ENCODE measurements around the gene SRCIN1.

The SRCIN1 gene

DNA sequence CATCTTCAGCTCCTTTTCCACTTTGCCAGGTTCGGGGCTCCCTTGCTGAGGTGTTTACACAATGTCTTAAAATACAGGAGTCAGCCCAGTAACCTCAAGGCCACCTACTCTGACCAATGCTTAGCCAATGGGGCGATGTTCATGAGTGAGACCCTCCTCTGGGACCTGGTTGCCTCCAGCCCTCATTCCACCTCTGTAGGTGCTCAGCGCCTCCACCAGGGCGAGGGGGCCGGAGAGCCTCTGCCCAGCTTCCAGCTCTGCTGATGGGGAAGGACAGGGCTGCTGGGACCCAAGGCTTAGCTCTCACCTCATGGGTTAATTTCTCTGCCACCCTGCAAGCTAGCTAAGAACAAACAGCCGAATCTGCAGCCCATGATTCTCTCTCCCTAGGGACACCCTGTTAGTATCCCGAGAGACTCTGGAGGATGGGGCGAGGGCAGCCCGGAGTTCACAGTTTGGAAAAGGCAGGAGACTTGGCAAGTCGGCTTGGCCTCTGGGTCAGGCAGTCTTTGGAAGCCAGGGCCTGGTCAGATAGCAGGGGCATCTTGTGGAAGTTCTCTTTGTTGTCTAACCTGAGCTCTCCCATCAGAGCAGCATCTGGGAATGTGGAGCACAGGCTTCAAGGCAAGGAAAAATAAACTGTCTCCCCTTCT lies 16.2 kb downstream of the SRCIN1 start:
- DNase-seq (ENCODE audit: low read depth): no peak
- no peak overlapping the region for H3K4me3 ChIP-seq (ENCODE audit: low read depth, low read length)
- TF ChIP-seq, protein P1, sequence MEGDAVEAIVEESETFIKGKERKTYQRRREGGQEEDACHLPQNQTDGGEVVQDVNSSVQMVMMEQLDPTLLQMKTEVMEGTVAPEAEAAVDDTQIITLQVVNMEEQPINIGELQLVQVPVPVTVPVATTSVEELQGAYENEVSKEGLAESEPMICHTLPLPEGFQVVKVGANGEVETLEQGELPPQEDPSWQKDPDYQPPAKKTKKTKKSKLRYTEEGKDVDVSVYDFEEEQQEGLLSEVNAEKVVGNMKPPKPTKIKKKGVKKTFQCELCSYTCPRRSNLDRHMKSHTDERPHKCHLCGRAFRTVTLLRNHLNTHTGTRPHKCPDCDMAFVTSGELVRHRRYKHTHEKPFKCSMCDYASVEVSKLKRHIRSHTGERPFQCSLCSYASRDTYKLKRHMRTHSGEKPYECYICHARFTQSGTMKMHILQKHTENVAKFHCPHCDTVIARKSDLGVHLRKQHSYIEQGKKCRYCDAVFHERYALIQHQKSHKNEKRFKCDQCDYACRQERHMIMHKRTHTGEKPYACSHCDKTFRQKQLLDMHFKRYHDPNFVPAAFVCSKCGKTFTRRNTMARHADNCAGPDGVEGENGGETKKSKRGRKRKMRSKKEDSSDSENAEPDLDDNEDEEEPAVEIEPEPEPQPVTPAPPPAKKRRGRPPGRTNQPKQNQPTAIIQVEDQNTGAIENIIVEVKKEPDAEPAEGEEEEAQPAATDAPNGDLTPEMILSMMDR (conservative IDR thresholded peaks at IDR 0.05; ENCODE audit: low read depth, low read length): no peak

DNA sequence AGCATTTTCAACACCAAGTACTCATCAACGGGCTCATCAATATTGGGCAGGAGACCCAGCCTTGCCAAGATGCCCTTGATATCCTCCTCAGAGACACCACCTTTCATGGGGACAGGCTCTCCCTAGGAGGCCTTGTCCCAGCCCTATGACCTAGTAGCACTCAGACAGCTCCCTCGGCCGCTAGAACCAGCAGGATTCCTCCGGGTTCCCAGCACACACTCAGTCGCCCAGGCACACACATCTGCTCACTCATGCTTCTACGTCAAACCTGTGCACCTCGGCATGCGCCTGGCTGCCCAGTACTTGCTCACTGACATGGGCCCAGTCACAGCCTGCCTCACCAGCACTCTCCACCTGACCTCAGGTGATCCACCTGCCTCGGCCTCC lies 17.0 kb downstream of the SRCIN1 start:
- TF ChIP-seq, protein P1 (conservative IDR thresholded peaks at IDR 0.05; ENCODE audit: low read depth, low read length): no peak
- DNase-seq (ENCODE audit: low read depth): no peak
- H3K4me3 ChIP-seq (ENCODE audit: low read depth, low read length): no peak overlapping the region

DNA sequence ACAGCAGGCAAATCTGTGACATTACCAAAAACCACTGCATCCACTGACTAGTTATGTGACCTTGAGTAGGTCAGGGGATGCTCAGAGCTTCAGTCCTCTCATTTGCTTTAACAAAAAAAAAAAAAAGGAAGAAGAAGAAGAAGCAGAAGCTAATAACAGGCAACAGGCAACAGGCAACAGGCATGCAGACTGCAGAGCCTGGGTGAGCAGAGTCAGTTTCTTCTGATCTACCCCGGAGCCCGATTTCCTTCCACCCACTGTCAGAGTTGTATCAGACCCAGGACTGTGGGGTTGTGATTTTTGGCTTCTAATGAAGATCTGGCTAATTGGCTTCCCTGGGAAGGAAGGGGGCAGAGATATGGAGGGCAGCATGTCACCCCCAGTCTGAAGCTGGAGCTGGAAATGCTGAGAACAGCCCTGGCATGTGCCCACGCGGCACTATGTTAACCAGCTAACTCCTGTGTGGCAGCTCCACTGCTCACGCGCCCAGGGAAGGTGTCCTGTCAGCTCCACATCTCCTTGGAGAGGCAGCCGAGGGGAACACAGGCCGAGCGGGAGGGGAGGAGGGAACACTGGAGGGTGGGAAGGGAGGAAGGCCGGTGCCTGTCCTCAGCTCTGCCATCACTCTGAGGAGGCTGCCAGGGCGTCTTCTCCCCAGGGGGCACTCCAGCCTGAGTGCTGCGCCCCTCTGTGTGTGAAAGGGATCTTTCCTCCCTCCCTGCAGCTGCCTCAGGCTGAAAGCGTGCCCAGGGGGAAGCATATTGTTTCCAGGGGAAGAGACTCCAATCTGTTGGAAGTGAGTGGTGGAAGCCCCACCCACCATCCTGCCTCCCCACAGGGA lies 17.6 kb downstream of the SRCIN1 start:
- DNase-seq (ENCODE audit: low read depth): no peak
- TF ChIP-seq, protein P1 (conservative IDR thresholded peaks at IDR 0.05; ENCODE audit: low read depth, low read length): no peak
- H3K4me3 ChIP-seq (ENCODE audit: low read depth, low read length): no peak overlapping the region

DNA sequence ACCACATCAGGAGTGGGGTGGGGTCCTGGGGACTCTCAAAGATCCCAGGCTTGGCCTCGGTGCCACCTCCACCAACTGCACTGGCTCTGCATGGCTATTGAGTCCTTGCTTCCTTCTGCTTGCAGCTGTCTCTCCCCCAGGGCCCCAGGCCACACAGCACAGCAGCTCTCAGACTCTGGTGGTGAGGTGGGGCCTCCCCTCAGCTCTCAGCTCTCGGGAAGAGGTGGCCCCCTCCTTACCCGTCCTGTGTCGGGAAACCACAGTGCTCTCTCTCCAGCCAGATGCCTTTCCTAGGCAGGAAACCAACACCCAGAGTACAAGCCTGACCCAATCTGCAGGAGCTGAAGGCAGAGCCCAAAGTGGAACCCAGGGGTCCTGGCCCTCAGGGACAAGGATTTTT lies 18.5 kb downstream of the SRCIN1 start:
- DNase-seq (ENCODE audit: low read depth): no peak
- no peak overlapping the region for H3K4me3 ChIP-seq (ENCODE audit: low read depth, low read length)
- TF ChIP-seq, protein P1 (conservative IDR thresholded peaks at IDR 0.05; ENCODE audit: low read depth, low read length): no peak

DNA sequence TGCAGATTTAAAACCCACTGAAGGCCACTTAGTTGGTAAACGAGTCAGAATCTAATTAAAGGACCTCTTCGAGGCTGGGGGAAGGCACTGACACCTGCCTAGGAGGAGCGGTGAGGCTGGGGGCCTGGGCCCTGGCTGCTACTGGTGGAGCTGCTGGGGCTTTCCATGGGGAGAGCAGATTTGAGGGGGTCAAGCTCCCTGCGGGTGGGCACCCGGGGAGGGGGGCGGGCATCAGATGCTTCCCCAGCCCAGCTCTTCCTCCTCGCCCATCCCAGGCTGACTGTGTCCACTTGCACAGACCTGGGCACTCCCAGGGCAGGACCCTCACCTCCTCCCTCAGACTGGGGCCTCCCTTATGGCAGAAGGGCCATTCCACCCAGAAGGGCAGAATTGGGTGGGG lies 19.0 kb downstream of the SRCIN1 start:
- TF ChIP-seq, protein P1 (conservative IDR thresholded peaks at IDR 0.05; ENCODE audit: low read depth, low read length): no peak
- no peak for DNase-seq (ENCODE audit: low read depth)
- H3K4me3 ChIP-seq (ENCODE audit: low read depth, low read length): no peak overlapping the region

DNA sequence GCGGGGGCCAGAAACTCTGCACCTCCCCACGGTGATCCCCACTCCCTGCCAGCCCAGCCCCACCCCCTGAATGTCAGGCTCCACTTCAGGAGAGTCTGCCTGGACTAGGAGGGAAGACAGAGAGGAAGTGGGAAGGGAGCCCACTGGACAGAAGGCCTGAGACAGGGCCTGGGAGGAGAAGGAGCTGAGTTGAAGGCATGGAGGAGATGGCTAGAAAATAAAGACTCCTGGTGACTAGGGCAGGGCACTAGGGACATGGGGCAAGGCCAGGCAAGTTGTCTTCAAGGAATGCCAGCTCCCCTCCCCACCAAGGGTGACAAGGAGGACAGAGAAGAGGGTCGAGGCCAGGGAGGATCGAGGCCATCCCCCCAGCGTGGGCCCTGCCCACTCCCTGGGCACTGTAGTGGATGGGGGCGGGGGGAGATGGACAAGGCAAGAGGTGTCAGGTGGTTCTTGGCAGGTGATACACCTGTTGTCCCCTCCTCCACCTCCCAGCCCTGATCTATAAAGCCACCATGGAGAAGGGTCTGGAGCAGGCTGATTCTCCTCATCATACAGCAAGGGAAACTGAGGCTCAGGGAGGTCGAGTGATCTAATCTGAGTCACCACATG lies 19.7 kb downstream of the SRCIN1 start:
- TF ChIP-seq, protein P1 (conservative IDR thresholded peaks at IDR 0.05; ENCODE audit: low read depth, low read length): no peak
- no peak overlapping the region for H3K4me3 ChIP-seq (ENCODE audit: low read depth, low read length)
- no peak for DNase-seq (ENCODE audit: low read depth)

Measured in choroid plexus epithelial cell (primary cell).